ENCODE data around the gene MALRD1.

- no peak for TF ChIP-seq POLR2AphosphoS5 (IDR thresholded peaks at IDR 0.05; ENCODE audit: low read depth, low read length)
- no peak for TF ChIP-seq POLR2A (IDR thresholded peaks at IDR 0.05; ENCODE audit: low read depth, low read length)
- TF ChIP-seq TAF1 (IDR thresholded peaks at IDR 0.05; ENCODE audit: low read depth, low read length) = no peak
These were observed 531.4 kb downstream of the MALRD1 start for GRCh38 chr10:19579761-19580545.

Data from GM12891 (cell line).